T-helper 2 cell (primary cell): ENCODE data around the gene HMGCR.
A peak's percentile ranks its signal among the peaks of the same experiment; 100 is the strongest.

Source experiments
- DNase-seq, 5 experiments: peaks; one replicate each; pipeline versions ENCODE4 v3.0.0 to v3.0.0-alpha.2; 2012 to 2022

HMGCR gene

GRCh38 chr5:75384218-75384617 lies 47.2 kb downstream of the HMGCR start:
- peak in 1 of 5 experiments; percentile 41 for DNase-seq

DNA sequence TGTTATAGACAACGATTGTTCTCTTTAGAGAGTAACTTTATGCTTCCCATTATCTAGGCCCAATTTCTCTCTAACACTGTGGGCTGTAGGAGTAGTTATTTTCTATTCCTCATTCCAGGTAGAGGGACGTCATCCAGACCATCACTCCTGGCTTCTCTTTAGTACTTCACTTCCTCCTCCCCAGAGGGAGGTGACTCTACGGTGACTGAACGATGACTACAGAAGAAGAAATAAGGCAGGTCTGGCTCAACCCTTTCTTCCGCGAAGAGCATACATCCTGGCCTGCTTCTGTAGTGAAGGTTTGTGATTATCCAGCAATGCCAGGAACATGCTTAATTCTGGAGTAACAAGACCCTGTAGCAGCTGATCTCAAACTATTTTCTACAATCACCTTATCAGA lies 50.8 kb downstream of the HMGCR start:
- no peak for DNase-seq

GRCh38 chr5:75389430-75389829 lies 52.4 kb downstream of the HMGCR start:
- DNase-seq: peak in 1 of 5 experiments; percentile 59

GRCh38 chr5:75395277-75395676 lies 58.3 kb downstream of the HMGCR start:
- DNase-seq: no peak

DNA sequence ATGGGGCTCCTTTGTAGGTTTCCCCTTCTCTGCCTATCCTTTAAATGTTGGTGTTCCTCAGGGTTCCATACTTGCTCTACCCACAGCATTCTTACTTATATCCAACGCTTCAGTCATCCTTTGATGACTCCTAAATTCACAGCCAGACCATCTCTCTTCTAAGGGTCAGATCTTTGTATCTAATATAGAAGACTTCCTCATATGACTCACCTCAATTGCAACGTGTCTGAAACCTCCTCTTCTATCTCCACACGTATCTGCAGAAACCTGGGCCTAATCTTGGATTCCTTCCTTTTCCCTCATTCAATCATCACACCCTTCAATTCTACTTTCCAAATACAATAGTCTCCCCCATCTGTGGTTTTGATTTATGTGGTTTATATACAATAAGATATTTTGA lies 68.3 kb downstream of the HMGCR start:
- no peak for DNase-seq
